Fibroblast of skin of right biceps (primary cell): ENCODE measurements around the gene H6PD.

ENCODE experiments used
- DNase-seq: peaks from one replicate; pipeline ENCODE4 v3.0.0-alpha.2; 2013

H6PD gene

DNA sequence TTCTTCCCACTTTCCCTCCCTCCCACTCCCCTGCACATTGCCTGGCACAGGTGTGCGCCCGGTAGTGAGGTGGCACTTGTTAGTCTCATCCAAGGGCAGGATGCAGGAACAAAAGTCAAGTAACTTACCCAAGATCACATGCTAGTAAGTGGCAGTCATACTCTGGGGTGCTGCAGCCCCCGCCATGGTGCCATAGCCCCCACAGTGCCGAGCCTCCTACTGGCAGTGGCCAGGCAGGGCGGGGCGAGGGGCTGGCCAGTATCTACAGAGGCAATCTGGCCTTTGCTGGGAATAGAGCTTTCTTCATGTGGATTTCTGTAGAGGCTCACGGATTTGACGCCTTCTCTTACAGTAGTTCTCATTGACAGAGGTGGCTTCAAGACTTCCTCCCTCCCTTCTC lies 26.9 kb downstream of the H6PD start:
- DNase-seq = no peak

DNA sequence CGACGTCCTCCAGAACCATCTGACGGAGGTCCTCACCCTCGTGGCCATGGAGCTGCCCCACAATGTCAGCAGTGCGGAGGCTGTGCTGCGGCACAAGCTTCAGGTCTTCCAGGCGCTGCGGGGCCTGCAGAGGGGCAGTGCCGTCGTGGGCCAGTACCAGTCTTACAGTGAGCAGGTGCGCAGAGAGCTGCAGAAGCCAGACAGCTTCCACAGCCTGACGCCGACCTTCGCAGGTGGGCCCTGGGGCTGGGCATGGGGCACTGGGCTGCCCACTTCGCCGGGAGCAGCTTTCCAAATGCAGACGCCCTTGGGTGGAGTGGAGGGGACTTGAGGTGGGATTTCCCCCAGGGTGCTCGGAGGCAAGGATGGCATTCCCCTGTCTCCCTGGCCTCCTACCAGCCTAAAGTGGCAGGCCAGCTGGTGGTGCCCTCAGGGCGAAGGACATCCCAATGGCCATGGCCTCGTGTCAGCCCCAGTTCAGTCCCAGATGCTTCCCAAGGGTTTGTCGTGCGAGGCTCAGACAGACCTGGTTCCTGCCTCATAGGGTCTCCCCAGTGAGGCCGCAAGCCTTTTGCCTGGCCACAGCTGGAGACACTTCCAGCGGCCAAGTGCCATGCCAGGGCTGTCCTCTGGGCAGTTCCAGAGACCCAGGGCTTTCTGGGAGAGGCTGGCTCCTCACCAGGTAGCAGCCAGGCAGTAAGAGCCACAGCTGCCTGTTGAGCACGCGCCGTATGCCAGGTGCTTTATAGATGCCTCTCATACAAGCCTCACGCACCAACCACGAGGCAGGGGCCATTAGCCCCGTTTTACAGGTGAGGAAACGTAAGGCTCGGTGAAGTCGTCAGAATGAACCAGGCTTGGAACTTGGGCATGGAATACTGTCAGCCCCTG lies 27.8 kb downstream of the H6PD start:
- DNase-seq = no peak

DNA sequence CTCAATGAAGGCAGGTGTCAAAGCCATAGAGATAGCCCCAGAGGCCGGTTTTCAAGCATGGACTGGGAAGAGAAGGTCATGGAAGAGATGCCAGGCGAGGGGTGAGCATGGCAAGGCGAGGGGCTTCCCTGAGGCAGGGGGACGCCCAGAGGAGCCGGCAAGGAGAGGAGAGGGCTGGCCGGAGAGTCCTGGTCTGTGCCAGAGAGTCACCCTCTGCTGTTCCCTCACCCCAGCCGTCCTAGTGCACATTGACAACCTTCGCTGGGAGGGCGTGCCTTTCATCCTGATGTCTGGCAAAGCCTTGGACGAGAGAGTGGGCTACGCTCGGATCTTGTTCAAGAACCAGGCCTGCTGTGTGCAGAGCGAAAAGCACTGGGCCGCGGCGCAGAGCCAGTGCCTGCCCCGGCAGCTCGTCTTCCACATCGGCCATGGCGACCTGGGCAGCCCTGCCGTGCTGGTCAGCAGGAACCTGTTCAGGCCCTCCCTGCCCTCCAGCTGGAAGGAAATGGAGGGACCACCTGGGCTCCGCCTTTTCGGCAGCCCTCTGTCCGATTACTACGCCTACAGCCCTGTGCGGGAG lies 28.8 kb downstream of the H6PD start:
- DNase-seq = no peak

DNA sequence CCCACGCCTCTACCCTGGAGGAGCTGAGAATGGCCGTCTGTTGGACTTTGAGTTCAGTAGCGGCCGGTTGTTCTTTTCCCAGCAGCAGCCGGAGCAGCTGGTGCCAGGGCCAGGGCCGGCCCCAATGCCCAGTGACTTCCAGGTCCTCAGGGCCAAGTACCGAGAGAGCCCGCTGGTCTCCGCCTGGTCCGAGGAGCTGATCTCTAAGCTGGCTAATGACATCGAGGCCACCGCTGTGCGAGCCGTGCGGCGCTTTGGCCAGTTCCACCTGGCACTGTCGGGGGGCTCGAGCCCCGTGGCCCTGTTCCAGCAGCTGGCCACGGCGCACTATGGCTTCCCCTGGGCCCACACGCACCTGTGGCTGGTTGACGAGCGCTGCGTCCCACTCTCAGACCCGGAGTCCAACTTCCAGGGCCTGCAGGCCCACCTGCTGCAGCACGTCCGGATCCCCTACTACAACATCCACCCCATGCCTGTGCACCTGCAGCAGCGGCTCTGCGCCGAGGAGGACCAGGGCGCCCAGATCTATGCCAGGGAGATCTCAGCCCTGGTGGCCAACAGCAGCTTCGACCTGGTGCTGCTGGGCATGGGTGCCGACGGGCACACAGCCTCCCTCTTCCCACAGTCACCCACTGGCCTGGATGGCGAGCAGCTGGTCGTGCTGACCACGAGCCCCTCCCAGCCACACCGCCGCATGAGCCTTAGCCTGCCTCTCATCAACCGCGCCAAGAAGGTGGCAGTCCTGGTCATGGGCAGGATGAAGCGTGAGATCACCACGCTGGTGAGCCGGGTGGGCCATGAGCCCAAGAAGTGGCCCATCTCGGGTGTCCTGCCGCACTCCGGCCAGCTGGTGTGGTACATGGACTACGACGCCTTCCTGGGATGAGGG lies 29.7 kb downstream of the H6PD start:
- no peak for DNase-seq

DNA sequence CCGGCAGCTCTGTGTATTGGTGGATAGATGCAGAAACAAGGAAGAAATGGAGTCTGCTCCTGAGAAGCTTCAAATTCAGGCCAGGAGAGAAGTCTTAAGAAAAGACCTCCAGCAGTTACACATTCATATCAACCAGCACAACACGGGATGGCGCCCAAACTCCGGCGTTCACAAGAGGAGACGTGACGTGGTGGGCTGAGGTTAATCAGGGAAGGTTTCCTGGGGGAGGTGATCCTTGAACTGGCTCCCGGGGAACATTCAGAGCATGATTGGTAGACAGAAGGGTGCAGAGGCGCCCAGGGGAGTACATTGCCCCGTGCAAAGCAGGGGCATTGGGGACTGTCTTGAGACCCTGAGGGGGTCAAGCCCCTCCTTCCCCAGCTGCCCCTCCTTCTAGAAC lies 30.5 kb downstream of the H6PD start:
- no peak for DNase-seq

DNA sequence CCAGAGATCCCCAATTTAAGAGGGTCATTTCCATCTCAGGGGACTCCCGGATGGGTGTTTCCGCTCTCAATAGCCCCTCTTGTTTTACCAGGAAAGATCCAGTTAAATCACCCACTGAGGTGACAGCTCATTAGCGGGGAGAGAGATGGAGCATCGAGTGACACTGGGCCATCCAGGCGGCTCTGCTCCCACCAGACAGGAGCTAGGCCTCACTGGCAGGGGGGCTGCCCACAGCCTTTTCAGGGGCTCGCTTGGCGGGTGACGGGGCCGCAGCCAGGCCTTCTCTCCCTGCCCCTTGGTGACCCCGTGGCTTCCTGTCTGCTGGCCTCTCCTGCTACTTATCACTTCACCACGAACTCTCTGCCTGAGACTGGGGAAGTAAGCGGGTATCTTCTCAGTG lies 31.4 kb downstream of the H6PD start:
- DNase-seq = no peak

DNA sequence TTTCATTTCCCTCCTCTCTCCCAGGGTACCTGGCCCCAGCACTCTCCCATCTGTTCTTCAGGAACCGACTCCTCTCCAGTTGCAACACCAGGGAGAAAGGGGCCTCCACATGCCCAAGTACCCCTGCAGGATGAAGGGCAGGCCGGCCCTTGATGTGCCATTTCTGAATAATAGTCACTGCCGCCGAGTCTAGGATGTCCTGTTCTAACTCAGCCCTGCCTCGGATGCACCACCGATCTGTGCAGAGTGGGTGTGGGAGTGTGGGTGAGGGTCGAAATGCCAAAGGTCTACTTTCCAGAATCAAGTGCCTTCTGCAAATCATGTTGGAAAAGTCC lies 32.7 kb downstream of the H6PD start:
- no peak for DNase-seq

DNA sequence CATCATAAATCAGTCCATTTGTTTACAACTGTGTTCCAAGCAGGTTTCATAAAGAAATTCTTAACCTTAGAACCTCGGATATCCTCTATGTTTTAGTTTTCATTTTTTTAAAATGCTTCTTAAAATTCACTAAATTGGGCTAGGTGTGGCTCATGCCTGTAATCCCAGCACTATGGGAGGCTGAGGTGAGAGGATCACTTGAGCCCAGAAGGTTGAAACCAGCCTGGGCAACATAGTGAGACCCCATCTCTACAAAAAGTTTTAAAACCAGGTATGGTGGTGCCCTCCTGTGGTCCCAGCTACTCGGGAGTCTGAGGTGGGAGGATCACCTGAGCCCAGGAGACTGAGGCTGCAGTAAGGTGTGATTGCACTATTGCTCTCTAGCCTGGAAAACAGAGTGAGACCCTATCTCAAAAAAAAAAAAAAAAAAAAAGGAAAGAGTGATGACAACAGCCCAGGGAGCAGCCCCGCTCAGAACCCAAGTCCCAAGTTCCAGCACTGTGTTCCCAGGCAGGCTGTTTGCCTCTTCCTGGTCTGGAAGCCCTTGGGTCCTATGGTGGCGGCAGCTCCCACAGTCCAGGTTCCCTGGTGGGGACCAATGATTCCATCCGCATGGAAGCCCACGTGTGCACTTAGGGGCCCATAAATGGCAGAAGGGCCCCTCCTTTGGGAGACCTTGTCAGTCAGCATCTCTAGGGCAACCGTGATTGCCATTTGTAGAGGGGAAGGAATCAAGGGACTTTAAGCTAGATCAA lies 33.4 kb downstream of the H6PD start:
- DNase-seq = no peak

DNA sequence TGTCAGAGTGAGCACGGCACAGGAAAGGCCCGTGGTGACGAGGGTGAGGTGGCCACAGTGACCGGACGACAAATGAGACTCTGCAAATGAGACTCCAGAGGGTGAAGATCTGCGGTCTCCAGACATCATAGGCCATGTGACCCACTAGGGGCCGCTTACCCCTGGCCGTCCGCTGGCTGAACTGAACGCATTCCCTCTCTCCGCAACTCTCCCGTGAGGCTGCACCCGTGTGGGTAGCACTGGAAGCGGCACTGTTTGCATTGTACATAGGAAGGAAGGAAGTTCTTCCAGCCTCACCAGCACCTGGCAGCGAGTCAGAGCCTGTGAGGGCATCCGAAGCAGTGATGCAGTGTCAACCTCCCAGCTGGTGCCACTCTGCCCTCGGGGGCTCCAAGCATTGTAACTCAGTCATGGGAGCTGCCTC lies 34.5 kb downstream of the H6PD start:
- DNase-seq = no peak

DNA sequence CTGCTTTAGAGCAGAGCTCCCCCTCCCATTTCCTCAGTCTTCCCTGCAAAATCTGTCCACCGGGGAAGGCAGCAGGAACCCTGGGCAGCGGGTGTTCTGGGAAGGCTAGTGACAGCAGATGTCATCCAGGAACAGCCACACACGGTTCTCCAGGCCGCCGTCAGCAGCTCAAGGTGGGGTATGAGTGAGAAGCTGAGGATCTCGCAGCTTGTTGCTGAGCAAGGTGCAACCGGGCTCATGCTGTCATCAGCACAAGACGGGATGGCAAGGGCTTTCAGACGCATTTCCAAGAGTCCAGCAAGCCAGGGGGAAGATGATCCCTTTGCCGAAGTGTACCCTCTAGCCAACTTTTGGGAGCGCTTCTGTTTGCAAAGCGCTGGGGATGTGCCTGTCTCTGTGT lies 35.1 kb downstream of the H6PD start:
- DNase-seq = no peak

DNA sequence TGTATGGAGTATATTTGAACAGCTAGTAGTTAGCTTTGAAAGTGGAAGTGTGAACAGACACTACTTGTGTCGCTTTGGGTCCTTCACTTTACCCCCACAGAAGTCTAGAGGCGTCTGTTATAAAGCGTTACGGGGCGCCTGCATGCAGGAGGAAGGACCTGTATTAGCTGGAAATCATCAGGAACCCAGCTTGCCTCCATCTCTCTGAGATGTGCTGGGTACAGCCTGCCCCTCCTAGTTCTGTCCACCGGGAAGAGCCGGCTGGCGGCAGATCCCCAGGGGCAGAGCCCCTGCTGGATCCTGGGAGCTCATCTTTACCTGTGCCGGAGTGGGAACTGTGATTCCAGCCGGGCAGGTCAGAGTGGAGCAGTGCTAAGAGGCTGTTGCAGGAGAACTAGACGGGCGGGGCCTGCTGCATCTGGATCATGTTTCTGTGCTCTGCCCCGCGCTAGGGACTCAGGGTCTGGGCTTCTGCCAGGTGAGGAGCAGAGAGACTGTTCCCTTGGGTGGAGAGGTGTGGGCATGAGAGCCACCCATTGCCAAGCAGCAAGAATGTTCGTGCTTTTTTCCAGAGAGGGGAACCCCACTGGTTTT lies 35.8 kb downstream of the H6PD start:
- DNase-seq = no peak

DNA sequence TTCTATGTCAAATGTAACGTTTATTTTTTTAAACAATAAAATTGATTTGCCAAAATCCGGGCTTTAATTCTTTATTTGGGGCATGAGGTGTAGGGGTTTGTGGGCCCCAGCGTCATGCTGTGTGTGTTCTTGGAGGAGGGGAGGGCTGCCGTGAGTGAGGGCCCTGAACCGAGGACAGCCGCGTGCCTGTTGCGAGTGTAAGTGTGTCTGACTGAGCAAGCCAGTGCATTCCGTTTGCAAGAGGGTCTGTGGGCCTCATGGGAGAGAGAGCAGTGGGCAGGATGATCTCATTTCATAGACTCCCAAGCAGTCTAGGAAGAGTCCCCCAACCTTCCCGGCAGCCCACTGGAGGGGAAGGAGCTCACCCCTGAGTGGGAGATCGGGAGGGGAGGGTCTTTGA lies 36.7 kb downstream of the H6PD start:
- peak; percentile 61 for DNase-seq

DNA sequence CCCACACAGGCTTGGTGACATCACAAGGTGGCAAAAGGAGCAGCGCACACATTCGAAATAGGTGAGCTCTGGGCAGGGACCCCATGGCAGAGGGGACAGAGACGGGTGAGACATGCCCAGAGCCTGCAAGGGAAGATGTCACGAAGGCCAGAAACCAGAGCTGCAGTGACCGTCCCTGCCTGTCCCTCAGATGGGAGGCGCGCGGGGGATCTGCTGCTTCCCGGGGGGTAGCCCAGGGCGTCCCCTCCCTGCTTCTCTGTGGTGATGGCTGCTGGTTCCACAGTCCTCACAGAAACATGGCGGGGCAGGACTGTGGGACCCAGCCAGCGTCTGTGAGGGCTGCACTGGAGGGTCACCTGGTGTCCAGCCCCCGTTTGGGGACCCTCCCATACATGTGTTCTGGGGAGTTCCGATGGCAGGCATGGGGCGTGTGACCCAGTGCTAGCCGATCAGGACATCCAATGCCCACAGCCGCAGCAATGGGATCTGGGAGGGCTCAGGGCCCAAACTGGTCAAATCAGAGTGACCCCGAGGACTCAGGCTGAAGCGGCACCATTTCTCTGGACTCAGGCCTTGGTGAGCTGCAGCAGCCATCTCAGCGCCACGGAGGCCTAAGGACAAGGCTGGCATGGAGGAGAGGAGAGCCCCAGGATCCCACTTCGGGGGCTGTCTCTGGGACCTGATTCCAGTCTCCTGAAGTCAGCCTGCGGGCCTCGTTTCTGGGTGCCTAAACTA lies 37.5 kb downstream of the H6PD start:
- no peak for DNase-seq

DNA sequence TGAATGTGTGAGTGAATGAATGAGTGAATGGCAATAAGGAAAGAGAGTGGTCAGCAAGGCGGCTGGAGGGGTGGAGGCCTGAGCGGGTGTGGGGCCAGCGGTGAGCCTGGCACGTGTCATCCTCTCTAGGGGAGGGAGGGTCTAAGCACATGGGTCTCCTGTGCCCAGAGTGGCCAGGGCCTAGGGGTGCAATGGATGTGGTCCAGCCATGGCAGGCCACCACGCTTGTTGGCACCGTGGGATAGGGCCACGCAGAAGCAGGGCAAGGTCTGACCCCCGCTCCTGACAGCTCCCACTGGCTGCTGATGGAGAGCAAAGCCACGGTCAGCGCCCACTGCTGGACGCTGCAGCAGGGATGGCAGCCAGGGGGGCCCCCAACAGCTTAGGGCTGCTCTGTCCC lies 38.6 kb downstream of the H6PD start:
- DNase-seq = no peak

DNA sequence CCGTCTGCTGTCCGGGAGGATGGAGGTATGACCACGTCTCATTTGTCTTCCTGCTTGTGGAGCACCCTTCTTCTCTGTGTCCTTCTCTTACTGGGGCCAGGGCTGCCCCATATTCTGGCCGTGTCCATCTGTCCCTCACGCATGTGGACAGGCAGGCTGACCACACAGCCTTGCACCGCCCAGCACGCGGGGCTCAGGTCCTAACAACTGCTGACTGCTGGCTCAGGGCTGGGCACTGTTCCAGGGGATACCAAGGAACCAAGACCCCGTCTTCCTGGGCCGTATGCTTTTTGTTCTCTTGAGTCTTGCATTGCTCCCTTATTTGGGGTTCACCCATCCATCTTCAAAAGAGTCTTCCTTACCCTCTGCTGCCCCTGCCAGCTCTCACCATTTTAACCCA lies 40.6 kb downstream of the H6PD start:
- DNase-seq = no peak

DNA sequence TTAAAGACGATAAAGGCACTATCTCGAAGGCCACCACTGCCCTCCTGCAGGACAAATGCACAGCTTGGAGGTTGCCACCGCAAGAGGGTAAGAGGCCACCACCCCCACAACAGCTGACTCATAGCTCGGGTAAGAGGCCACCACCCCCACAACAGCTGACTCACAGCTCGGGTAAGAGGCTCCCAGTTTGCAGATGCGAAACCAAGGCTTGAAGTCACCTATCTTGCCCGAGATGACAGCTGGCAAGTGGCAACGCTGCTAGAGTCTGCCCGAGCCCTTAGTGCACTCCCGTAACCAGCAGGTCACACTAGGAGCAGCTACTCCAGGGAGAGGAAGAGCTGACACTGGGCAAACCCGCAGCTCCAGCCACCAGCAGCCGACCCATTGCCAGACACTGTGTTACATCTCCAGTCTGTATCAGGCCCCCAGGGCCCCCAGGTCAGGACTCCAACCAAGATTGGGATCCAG lies 41.0 kb downstream of the H6PD start:
- peak; percentile 86 for DNase-seq

DNA sequence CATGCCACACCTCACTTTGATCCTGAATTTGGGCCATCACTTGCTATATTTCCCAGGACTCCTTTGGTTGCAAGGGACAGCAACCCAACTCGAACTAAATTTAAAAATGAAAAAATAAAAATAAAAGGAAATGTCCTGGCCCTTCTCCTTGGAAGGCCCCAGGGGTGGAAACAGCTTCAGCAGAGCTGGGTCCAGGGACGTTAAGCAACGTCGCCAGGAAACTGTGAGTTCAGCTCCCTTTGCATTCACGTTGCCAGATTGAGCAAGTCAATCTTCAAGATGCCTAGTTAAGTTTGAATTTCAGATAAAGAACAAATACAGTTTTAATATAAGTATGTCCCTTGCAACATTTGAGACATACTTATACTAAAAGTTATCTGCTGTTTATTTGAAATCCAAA lies 43.5 kb downstream of the H6PD start:
- no peak for DNase-seq

DNA sequence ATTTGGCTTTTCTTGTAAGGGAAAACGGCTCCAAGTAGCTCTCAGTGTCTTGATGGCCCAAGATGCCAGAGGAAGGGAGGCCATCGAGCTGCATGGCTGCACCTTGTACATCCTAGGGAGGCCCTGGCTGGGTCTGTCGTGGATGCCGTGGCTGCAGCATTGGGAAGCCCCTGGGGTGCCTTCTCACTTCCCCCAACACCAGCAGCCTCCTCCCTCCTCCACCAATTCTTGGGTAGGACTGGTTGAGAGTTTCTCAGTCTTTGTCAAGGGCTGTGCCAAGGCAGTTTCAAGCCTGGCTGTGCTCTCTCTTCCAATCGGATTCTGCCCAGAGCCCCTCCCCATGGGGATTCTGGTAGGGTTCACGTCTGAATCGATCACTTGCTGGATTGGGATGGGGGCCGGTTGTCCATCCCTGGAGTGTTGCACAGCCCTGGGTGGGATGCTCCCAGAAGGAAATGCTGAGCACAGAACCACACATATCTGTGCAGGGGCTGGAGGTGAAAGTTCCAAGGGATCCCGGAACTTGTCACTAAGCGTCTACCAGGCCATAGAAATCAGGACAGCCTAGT lies 44.1 kb downstream of the H6PD start:
- DNase-seq = no peak

DNA sequence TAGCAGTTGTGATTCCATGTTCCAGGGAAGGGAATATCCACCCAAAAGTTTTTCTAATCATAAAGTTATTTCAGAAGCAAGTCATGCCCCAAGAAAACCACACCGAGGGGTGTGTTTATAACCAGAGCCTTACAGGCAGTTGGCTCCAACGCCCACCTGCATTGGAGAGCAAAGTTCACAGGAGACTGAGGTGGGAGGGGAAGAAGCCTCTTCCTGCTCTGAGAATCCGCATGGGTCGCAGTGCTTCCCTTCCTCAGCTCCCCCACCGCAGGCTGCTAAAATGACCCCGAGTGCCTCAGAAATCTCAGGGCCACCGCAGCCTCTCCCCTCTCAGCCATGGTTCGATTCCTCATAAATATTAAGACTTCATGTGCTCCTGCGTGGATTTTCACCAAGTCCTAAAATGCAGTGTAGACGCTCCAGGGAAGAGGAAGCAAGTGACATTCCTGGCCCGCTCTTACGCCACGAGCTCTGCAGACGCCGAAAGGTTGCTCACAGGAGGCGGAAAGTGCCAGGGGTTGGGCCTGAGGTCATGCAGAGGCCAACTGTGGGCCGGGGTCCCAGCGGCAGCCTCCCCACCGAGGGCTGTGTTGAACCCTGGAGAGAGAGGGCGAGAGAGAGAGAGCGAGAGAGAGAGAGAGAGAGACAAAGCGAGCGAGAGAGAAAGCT lies 44.7 kb downstream of the H6PD start:
- DNase-seq = peak; percentile 21

DNA sequence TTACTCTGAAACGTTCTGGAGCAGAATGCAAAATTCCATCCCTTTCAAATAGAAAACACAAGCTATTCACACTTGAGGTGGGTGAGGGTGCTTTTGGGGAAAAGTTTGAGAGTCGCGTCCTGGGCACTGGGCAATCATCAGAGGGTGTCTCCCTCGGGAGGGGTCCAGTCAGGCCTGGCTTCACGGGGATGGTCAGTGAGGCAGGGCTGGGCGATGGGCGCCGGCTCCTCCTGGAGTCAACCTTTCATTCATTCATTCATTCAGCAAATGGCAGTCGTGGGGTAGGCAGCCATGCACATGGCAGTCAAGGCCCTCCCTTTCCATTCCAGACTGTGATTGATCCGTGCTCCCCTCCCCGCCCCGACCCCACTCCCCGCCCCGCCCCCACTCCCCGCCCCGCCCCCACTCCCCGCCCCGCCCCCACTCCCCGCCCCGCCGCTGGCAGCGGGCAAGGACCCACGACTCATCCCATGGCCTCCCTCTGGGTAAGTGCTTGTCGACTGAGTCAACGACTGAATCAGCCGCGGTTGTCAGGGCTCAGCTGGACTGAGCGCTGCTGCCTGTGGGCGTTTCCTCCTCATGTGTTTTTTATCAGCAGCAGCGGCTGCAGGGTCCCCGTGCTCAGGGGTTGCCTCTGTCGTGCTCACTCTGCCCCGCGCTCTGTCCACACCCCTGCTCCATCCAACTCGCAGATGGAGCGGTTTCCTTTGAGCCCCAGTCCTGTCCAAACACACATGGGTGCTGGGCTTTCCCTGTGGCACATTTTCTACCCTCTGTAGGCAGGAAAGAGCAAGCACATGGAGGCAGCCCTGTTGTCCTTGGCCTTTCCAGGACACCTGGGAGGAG lies 45.7 kb downstream of the H6PD start:
- DNase-seq = peak; percentile 96
